ENCODE data around the gene RAI1.

Gene RAI1

DNA sequence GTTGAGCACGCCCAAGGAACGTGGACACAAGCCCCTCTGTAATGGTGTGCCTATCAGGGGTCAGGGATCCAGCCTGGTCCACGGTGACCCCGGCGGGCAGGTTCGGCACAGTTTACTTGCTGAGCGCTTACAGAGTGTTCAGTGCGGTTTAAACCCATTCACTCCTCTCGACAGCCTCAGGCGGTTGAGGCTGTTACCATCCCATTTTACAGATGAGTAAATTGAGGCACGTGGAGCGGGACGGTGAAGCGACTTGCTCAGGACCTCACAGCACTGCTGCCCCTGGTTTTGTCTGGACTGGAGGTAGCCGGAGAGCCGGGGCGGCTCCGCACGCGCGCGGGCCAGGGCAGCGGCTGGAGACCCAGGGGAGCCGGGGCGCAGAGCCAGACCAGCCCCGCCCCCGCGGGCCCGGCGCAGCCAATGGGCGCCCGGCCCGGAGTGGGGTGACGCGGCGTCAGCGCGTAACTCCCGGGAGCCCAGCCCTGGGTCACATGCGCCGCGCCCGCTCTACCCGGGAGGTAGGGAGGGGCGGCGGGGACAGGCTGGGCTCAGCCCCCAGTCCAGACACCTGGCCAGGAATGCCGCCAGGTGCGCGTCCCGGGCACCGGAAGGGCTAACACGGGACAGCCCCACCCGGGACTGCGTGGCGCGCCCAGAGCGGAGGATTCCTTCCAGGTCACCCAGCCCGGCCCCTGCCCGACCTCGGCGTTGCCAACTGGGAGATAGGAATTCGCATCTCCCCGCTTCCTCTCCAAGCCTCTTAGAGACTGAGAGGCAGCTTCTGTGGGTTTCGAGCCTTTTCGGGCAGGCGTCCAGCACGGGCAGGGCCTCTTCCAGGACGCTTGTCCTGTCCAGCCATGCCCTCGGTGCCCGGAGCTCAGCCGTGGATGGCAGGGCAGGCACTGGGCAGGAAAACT lies 158.8 kb downstream of the RAI1 start:
- ChIA-PET POLR2A (interaction anchor here (0.8 kb wide), 1 partner anchor 9 kb away, joined by 8 read pairs; no protein-coding TSS in a partner anchor), CTCF (interaction anchor here (0.8 to 2.1 kb wide), 8 partner anchors 9 to 343 kb away, joined by 3 to 8 read pairs (median 4); no protein-coding TSS in a partner anchor)
- DNase-seq (ENCODE audit: extremely low spot score) = peak; percentile 96
- TF ChIP-seq, protein P1, sequence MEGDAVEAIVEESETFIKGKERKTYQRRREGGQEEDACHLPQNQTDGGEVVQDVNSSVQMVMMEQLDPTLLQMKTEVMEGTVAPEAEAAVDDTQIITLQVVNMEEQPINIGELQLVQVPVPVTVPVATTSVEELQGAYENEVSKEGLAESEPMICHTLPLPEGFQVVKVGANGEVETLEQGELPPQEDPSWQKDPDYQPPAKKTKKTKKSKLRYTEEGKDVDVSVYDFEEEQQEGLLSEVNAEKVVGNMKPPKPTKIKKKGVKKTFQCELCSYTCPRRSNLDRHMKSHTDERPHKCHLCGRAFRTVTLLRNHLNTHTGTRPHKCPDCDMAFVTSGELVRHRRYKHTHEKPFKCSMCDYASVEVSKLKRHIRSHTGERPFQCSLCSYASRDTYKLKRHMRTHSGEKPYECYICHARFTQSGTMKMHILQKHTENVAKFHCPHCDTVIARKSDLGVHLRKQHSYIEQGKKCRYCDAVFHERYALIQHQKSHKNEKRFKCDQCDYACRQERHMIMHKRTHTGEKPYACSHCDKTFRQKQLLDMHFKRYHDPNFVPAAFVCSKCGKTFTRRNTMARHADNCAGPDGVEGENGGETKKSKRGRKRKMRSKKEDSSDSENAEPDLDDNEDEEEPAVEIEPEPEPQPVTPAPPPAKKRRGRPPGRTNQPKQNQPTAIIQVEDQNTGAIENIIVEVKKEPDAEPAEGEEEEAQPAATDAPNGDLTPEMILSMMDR (IDR thresholded peaks at IDR 0.05; ENCODE audit: control extremely low read depth, extremely low read depth, low read depth, missing control alignments) = no peak

DNA sequence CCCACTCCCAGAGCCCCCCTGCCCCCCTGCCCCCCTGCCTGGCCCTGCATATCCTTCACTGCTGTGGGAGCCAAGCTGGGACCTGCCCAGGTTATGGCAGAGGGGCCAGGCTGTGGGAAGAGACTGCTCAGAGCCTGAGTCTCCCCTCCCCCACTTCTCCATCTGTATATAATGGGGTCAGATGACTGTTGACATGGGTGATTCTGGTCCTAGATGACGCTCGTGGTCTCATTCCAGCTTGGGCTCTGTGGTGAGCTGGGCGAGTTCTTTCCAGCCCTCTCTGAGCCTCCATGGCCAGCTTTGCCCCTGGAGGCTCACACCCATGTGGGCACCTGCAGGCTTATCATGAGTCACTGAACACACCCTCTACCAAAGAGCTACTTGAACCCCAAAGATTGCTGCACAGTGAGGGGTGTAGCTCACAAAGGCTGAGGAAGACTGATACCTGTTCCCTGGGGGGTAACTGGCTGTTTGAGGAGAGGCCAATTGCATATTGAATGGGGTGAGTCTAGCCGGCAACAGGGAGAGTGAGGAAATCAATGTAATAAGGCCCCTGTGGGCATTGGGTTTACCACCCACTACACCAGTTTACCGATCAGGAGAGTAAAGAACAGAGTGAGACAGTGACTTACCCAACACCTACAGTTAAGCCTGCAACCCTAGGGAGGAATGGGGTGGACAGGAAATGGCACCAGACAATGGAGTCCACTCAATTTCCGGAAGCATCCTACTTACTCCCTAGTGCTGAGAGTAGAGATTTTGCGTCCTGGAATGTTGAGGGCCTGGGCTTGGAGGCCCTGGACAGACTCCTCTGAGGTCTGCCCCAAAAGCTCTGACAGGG lies 159.7 kb downstream of the RAI1 start:
- POLR2A ChIA-PET = interaction anchor here (0.8 kb wide), 1 partner anchor 8 kb away, joined by 8 read pairs; no protein-coding TSS in a partner anchor
- TF ChIP-seq, protein P1 (IDR thresholded peaks at IDR 0.05; ENCODE audit: control extremely low read depth, extremely low read depth, low read depth, missing control alignments) = no peak
- no peak for DNase-seq (ENCODE audit: extremely low spot score)
- CTCF ChIA-PET = interaction anchor here (0.8 to 1.9 kb wide), 9 partner anchors 10 to 344 kb away, joined by 3 to 8 read pairs (median 4); no protein-coding TSS in a partner anchor

DNA sequence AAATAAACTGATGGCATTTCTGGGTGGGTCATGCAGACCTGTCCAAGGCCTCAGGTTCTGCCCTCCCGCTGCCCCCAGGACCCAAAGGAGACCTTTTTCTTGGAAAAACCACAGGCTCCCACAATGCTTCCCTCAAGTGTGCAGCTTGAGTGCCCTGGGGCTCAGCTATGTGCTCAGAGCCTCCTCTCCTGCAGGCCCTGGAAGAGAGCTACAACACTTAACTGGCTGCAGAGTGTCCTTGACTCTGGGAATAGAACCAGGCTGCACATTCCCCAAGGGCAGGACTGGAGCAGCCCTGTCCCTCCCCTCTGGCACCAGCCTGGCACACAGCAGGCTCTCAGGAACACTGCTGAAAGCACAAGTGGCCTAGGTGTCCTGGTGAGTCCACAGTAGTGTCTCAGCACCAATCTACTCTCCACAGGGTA lies 160.4 kb downstream of the RAI1 start:
- no peak for DNase-seq (ENCODE audit: extremely low spot score)
- ChIA-PET CTCF (interaction anchor here (1.1 to 1.9 kb wide), 6 partner anchors 10 to 56 kb away, joined by 3 to 8 read pairs (median 4); no protein-coding TSS in a partner anchor), POLR2A (no interaction called here)
- TF ChIP-seq, protein P1 (IDR thresholded peaks at IDR 0.05; ENCODE audit: control extremely low read depth, extremely low read depth, low read depth, missing control alignments) = no peak

DNA sequence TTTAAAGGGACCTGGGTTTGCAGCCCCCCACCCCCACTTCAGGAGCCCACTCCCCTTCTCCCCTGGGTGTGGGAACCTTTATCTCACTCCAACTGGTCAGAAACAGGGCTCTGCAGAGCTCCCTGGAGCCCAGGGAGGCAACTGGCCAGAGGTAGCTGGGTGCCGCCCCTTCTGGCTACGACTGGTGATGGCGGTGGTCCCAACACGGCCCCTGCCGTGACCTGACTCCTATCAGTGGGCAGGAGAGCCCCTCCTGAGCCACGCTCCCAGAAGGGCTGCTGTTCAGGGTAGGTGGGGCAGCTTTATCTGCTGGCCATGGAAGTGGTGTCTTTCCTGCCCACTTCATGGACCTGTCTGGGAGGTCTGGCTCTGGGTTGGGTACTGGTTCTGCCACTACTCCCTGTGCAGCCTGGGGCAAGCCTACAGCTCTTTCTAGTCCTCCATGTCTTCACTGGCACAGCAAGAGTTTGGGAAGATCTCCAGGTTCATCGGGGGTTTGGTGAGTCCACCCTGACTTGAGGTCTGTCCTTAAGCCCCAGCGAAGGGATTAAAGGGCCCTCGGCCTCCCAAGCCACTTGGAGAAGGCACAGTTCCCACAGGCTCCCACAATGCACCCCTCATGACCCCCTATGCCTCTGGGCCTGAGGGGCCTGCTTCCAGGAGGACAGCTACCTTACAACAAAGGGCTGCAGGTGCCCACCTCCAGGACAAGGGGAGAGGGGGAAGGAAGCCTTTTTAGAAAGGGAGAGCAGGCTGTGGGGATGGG lies 161.0 kb downstream of the RAI1 start:
- ChIA-PET CTCF (interaction anchor here (1.1 to 1.9 kb wide), 5 partner anchors 9 to 31 kb away, joined by 3 to 8 read pairs (median 4); no protein-coding TSS in a partner anchor), POLR2A (no interaction called here)
- TF ChIP-seq, protein P1 (IDR thresholded peaks at IDR 0.05; ENCODE audit: control extremely low read depth, extremely low read depth, low read depth, missing control alignments) = no peak
- DNase-seq (ENCODE audit: extremely low spot score) = no peak

DNA sequence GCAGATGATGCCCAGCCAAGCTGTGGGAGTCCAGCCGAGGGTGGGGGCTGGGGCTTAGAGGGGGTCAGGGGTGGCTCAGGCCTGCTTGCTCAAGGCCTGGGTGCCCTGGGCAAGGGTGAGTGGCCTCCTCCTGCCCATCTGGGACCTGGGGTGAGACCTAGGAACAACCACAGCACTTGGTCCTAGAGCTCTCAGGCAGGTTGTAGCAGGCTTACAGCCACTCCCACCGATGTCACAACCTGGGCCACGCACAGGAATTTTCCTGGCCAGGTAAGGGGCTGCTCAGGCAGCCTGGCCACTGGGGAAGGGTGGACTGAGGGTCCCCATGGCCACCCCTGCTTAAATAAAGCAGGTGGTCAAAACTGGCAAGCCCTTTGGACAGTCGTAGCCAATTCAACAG lies 161.8 kb downstream of the RAI1 start:
- POLR2A ChIA-PET = no interaction called here
- no peak for DNase-seq (ENCODE audit: extremely low spot score)
- CTCF ChIA-PET = interaction anchor here (1.5 kb wide), 1 partner anchor 8 kb away, joined by 3 read pairs; no protein-coding TSS in a partner anchor
- TF ChIP-seq, protein P1 (IDR thresholded peaks at IDR 0.05; ENCODE audit: control extremely low read depth, extremely low read depth, low read depth, missing control alignments) = no peak

Data from GM10248 (cell line).